GM23338 (cell line): ENCODE measurements around the gene CIROP. TPM values are rescaled to one million over a fixed set of nuclear protein-coding genes. Genes with fewer than 3 reads are reported as not detected.

Experiments used
- ATAC-seq: fragments of 200-7000 bp; cut with Tn5 transposase; 3 replicates; pipeline ENCODE4 v1.9.1; 2020
- DNase-seq: peaks from one replicate; pipeline ENCODE4 v3.0.0-alpha.2; 2015; ENCODE audit warnings: low spot score
- H2AFZ ChIP-seq: fragments of 200-600 bp; sonication (generic); 2 replicates; pipeline ENCODE4 v1.8.0; 2016; ENCODE audit warnings: antibody characterized with exemption, mild to moderate bottlenecking, moderate library complexity
- H3F3A ChIP-seq: fragments of 200-600 bp; sonication (generic); replicated peaks from 2 replicates; pipeline ENCODE4 v1.8.0; 2017; ENCODE audit warnings: antibody characterized with exemption, mixed run types, low read depth
- H3K27ac ChIP-seq: fragments of 200-600 bp; sonication (generic); 2 replicates; pipeline ENCODE4 v1.6.1; 2016; ENCODE audit warnings: low read depth
- H3K27me3 ChIP-seq: fragments of 200-600 bp; sonication (generic); 2 replicates; pipeline ENCODE4 v1.8.0; 2016; ENCODE audit warnings: mild to moderate bottlenecking, mixed run types, moderate library complexity; ENCODE audit not compliant: insufficient read depth
- H3K36me3 ChIP-seq: fragments of 200-600 bp; sonication (generic); 2 replicates; pipeline ENCODE4 v1.8.0; 2016; ENCODE audit warnings: mild to moderate bottlenecking; ENCODE audit not compliant: insufficient read depth
- H3K4me1 ChIP-seq: fragments of 200-600 bp; sonication (generic); 2 replicates; pipeline ENCODE4 v1.8.0; 2016; ENCODE audit warnings: mild to moderate bottlenecking, moderate library complexity; ENCODE audit not compliant: insufficient read depth
- H3K4me2 ChIP-seq: fragments of 200-600 bp; sonication (generic); 2 replicates; pipeline ENCODE4 v1.7.1; 2017; ENCODE audit warnings: mixed run types
- H3K4me3 ChIP-seq: fragments of 200-600 bp; sonication (generic); 2 replicates; pipeline ENCODE4 v1.6.1; 2016; ENCODE audit warnings: mixed run types
- H3K79me2 ChIP-seq: fragments of 200-600 bp; sonication (generic); replicated peaks from 2 replicates; pipeline ENCODE4 v1.8.0; 2017; ENCODE audit warnings: mild to moderate bottlenecking; ENCODE audit not compliant: insufficient read depth
- H3K9me2 ChIP-seq: fragments of 200-600 bp; sonication (generic); 2 replicates; pipeline ENCODE4 v1.8.0; 2017; ENCODE audit not compliant: insufficient read depth
- H4K20me1 ChIP-seq: fragments of 200-600 bp; sonication (generic); replicated peaks from 2 replicates; pipeline ENCODE4 v1.8.0; 2017; ENCODE audit warnings: mild to moderate bottlenecking; ENCODE audit not compliant: insufficient read depth
- H3K27ac Mint-ChIP-seq: 2 replicates; pipeline ENCODE4 v1.8.0; 2020; ENCODE audit warnings: inconsistent platforms, mild to moderate bottlenecking, moderate library complexity, mixed read lengths
- H3K27me3 Mint-ChIP-seq: 3 replicates; pipeline ENCODE4 v1.8.0; 2022; ENCODE audit warnings: low read depth, mild to moderate bottlenecking, moderate library complexity, mixed read lengths, inconsistent platforms; ENCODE audit not compliant: insufficient read depth, poor library complexity
- H3K36me3 Mint-ChIP-seq: 3 replicates; pipeline ENCODE4 v1.8.0; 2021; ENCODE audit warnings: low read depth, mild to moderate bottlenecking, inconsistent platforms, moderate library complexity, mixed read lengths
- H3K4me1 Mint-ChIP-seq: 3 replicates; pipeline ENCODE4 v1.8.0; 2020; ENCODE audit warnings: mild to moderate bottlenecking, inconsistent platforms, mixed read lengths
- H3K4me3 Mint-ChIP-seq: 3 replicates; pipeline ENCODE4 v1.8.0; 2021; ENCODE audit warnings: moderate library complexity, mild to moderate bottlenecking, inconsistent platforms, mixed read lengths
- H3K9me3 Mint-ChIP-seq: 3 replicates; pipeline ENCODE4 v1.8.0; 2020; ENCODE audit warnings: moderate library complexity, mild to moderate bottlenecking, inconsistent platforms, mixed read lengths
- CREB1 ChIP-seq: fragments of 250-450 bp; sonication (Bioruptor Pico); IDR thresholded peaks from 2 replicates; pipeline ENCODE4 v1.5.0; 2020; ENCODE audit warnings: low read depth, mild to moderate bottlenecking, moderate library complexity
- CTCF ChIP-seq, 2 experiments: fragments of 200-600 bp in 1 of 2; sonication (generic) in 1 of 2; conservative IDR thresholded peaks; 2 replicates each; pipeline versions ENCODE4 v1.5.1 to v1.6.1; 2016 to 2017; ENCODE audit warnings: antibody characterized with exemption in 2 of 2, low read depth in 2 of 2, mild to moderate bottlenecking in 2 of 2, moderate library complexity in 1 of 2
- EZH2phosphoT487 ChIP-seq: fragments of 200-600 bp; sonication (generic); IDR thresholded peaks from one replicate; pipeline ENCODE4 v1.8.1; 2018; ENCODE audit warnings: antibody characterized with exemption; ENCODE audit not compliant: unreplicated experiment
- JUNB ChIP-seq: IDR thresholded peaks from one replicate; pipeline ENCODE4 v1.6.1; 2016; ENCODE audit warnings: antibody characterized with exemption; ENCODE audit not compliant: unreplicated experiment
- REST ChIP-seq: IDR thresholded peaks from one replicate; pipeline ENCODE4 v1.6.1; 2018; ENCODE audit warnings: antibody characterized with exemption; ENCODE audit not compliant: unreplicated experiment
- STAT1 ChIP-seq: IDR thresholded peaks from one replicate; pipeline ENCODE4 v1.6.1; 2016; ENCODE audit warnings: antibody characterized with exemption; ENCODE audit not compliant: unreplicated experiment
- ZNF331 ChIP-seq: fragments of 250-450 bp; sonication (Bioruptor Pico); IDR thresholded peaks from 2 replicates; pipeline ENCODE4 v1.5.0; 2020; ENCODE audit warnings: low read depth, mild to moderate bottlenecking, moderate library complexity
- ZNF462 ChIP-seq: fragments of 250-450 bp; sonication (Bioruptor Pico); IDR thresholded peaks from 2 replicates; pipeline ENCODE4 v1.5.0; 2020; ENCODE audit warnings: mild to moderate bottlenecking, moderate library complexity
- polyA plus RNA-seq: library from polyadenylated mRNA; unstranded; fragments of >200 nt; fragmentation: Nextera tagmentation; extraction: Ambion mirVana; gene quantifications from 2 replicates; pipeline ENCODE4 v1.2.1, GENCODE V29; 2016
- total RNA-seq: library from RNA; depleted of rRNA; stranded (reverse); fragments of >200 nt; shearing (Covaris generic); gene quantifications from 2 replicates; pipeline ENCODE4 v1.2.3, GENCODE V29; 2014

The CIROP gene
- total and polyA plus RNA-seq, 2 experiments from 2014 or later = not detected

DNA sequence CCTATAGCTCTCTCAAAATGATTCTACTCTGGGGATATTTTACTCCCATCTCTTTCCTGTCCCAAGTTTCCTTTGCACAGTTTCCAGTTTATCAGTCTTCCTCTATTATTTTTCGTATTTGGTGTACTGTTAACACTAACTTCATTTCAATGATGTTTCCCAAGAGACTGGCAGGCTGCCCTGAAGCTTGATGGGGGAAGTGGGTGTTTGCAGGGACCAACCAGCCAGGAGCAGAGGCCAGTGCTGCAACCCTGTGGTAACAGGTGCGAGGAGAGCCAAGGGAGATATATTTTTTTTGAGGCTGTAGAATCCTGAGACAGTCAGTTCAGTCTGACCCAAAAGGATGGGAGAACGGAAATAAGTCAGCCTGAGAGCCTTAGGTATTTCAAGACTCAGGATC, 26.1 kb upstream of the CIROP start:
- peaks cover 9% of the 10 kb centered on the region for H3K36me3 ChIP-seq
- H3K4me2 ChIP-seq = no peak overlapping the region
- H3K79me2 ChIP-seq = no peaks in the 10 kb centered on the region
- Mint-ChIP-seq H3K27me3 (peaks cover under 1% of the 10 kb centered on the region), H3K4me1 (peaks cover 4% of the 10 kb centered on the region), H3K27ac (no peak overlapping the region), H3K9me3 (no peaks in the 10 kb centered on the region), H3K36me3 (peaks cover 56% of the 10 kb centered on the region), H3K4me3 (no peak overlapping the region)
- H3K9me2 ChIP-seq = no peaks in the 10 kb centered on the region
- TF ChIP-seq STAT1 (no peak), ZNF462 (CRISPR knock-in tag) (no peak), CTCF (conservative IDR thresholded peaks at IDR 0.05; ENCODE audit: low read depth in 2 of 2) (no peak), ZNF331 (no peak), JUNB (no peak), CREB1 (CRISPR knock-in tag) (no peak), REST (no peak), EZH2phosphoT487 (no peak)
- no peak overlapping the region for H2AFZ ChIP-seq
- H4K20me1 ChIP-seq = no peaks in the 10 kb centered on the region; the same call in 1 of the 2 replicates
- no peak for ATAC-seq
- no peaks in the 10 kb centered on the region for H3F3A ChIP-seq
- H3K27me3 ChIP-seq = no peaks in the 10 kb centered on the region
- no peak overlapping the region for H3K4me3 ChIP-seq
- no peak overlapping the region for H3K27ac ChIP-seq
- peaks cover 2% of the 10 kb centered on the region; the same call in 1 of the 2 replicates for H3K4me1 ChIP-seq
- no peak for DNase-seq
